Activated CD4-positive, alpha-beta T cell treated with anti-CD3 and anti-CD28 coated beads, Interleukin-2, amount 10 ng/mL, durations not matched to agents 24 days and 14 days (primary cell): Measurements from ENCODE around the gene OXSM. TPM values are rescaled to one million over a fixed set of nuclear protein-coding genes. Genes with fewer than 3 reads are reported as not detected.

ENCODE experiments used
- DNase-seq: peaks from one replicate; pipeline ENCODE4 v3.0.0; 2022
- H3K27ac Mint-ChIP-seq: one replicate; pipeline ENCODE4 v1.8.0; 2022; ENCODE audit warnings: mild to moderate bottlenecking, mixed read lengths
- H3K27me3 Mint-ChIP-seq: one replicate; pipeline ENCODE4 v1.8.0; 2022; ENCODE audit warnings: mixed read lengths
- H3K36me3 Mint-ChIP-seq: one replicate; pipeline ENCODE4 v1.8.0; 2022; ENCODE audit warnings: low read depth, mild to moderate bottlenecking, mixed read lengths
- H3K4me1 Mint-ChIP-seq: one replicate; pipeline ENCODE4 v1.8.0; 2021; ENCODE audit warnings: mixed read lengths
- H3K4me3 Mint-ChIP-seq: one replicate; pipeline ENCODE4 v1.8.0; 2022; ENCODE audit warnings: mild to moderate bottlenecking, moderate library complexity, mixed read lengths
- H3K9me3 Mint-ChIP-seq: one replicate; pipeline ENCODE4 v1.8.0; 2021; ENCODE audit warnings: mixed read lengths
- intact Hi-C: fragments of 100-400 bp; cut with micrococcal nuclease; formaldehyde crosslinking; loops from one replicate; pipeline ENCODE4 v1.15.1; 2023
- total RNA-seq: library from RNA; stranded (reverse); gene quantifications from 2 replicates; pipeline ENCODE4 v1.2.3, GENCODE V29; 2022

OXSM gene
- total RNA-seq, 1 donor from 2014 or later: 13.3 TPM

GRCh38 chr3:25820366-25820765 is 30.5 kb downstream of the OXSM start:
- no peaks in the 10 kb centered on the region for H3K36me3 Mint-ChIP-seq
- H3K9me3 Mint-ChIP-seq: peaks cover 12% of the 10 kb centered on the region
- peaks cover 3% of the 10 kb centered on the region for H3K27me3 Mint-ChIP-seq
- H3K4me3 Mint-ChIP-seq: no peak overlapping the region
- no peak for DNase-seq
- intact Hi-C loops: no loop called here
- no peak overlapping the region for H3K27ac Mint-ChIP-seq
- H3K4me1 Mint-ChIP-seq: peaks cover 8% of the 10 kb centered on the region

DNA sequence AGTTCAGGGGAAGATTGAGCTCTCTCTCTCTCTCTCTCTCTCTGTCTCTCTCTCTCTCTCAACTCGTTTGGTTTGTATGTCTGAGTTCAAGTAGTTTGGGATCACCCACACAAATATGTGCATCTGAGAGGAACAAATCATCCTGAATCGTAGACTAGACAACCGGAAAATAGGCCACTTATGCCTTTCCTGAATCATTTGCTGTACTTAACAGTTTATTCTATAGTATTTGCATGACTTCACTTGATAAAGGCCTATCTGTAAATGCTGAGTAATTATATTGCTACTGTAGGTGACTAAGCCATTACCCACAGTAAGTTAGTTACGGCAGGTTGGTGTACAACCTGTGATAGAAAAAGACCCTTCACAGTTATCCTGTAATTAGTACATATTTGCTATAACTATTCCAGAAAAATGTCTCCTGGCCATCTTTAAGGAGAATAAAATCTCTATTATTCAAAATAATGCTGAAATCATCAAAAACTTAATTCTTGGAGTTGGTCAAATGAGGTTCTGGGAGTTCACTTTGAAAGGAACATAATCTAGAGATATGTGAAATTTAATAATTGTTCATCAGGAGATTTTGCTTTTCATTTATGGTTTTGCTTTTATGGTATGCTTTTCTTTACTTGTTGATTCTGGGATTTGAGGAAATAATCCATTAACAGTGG is 31.1 kb downstream of the OXSM start:
- H3K9me3 Mint-ChIP-seq: peaks cover 14% of the 10 kb centered on the region
- H3K4me3 Mint-ChIP-seq: no peak overlapping the region
- H3K4me1 Mint-ChIP-seq: peaks cover 10% of the 10 kb centered on the region
- H3K36me3 Mint-ChIP-seq: no peaks in the 10 kb centered on the region
- DNase-seq: no peak
- H3K27ac Mint-ChIP-seq: no peak overlapping the region
- intact Hi-C loops: no loop called here
- H3K27me3 Mint-ChIP-seq: peaks cover 3% of the 10 kb centered on the region

DNA sequence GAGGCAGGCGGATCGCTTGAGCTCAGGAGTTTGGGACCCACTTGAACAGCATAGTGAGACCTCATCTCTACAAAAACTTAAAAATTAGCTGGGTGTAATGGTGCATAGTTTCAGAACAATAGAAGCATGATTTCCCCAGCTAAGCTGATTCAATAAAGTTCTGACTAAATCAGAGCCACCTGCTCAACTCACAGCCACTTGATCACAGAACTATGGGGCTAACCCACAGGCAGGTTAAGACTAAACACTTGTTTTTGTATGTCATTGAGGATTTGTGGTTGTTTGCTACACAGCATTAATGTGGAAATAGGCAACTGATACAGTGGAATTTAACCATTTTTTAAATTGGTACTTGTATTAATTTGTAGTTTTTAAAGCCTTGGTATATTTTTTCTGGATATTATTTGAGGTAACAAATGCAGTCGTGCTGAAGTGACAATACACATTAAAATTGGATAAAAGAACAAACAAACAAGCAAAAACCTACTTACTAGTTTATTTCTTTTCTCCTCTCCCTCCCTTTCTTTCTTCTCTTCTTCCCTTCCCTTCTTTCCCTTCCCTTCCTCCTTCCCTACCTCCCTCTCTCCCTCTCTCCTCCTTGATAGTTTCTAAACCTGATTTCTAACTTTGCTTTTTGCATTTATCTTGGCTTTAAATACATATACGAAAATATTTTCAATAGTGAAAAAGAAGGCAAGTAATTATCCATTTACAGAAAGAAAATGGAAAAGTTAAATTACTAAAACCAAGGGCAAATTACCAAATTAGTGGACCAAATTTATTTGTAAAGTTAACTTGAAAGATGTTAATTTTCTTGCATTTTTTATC is 32.1 kb downstream of the OXSM start:
- peaks cover 16% of the 10 kb centered on the region for H3K9me3 Mint-ChIP-seq
- no peak for DNase-seq
- intact Hi-C loops: no loop called here
- no peak overlapping the region for H3K4me3 Mint-ChIP-seq
- H3K4me1 Mint-ChIP-seq: peaks cover 12% of the 10 kb centered on the region
- H3K36me3 Mint-ChIP-seq: no peaks in the 10 kb centered on the region
- H3K27ac Mint-ChIP-seq: no peak overlapping the region
- H3K27me3 Mint-ChIP-seq: peaks cover 3% of the 10 kb centered on the region

DNA sequence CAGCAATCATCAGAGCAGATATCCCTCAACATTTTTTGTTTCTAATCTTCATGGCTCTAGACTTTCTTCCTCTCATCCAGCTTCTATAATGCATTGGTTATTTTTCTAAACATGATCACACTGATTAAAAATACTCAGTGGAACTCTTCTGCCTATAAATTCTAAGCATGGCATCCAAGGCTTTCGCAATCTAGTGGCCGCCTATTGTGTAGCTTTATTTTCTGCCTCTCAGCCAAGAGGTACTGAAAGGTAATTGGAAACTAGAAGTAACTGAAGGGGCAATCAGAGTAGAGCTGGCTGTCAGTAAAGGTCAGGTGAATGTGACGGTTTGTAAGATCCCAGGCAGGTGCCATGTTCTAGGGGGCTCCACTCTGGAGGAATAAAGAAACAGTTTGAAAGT is 33.4 kb downstream of the OXSM start:
- Mint-ChIP-seq H3K4me1 (peaks cover 9% of the 10 kb centered on the region), H3K4me3 (no peak overlapping the region), H3K27ac (no peak overlapping the region), H3K27me3 (peaks cover 3% of the 10 kb centered on the region), H3K36me3 (no peaks in the 10 kb centered on the region), H3K9me3 (peaks cover 16% of the 10 kb centered on the region)
- intact Hi-C loops: no loop called here
- DNase-seq: no peak

GRCh38 chr3:25826510-25826909 is 36.6 kb downstream of the OXSM start:
- no peaks in the 10 kb centered on the region for H3K36me3 Mint-ChIP-seq
- peaks cover 9% of the 10 kb centered on the region for H3K4me1 Mint-ChIP-seq
- H3K27me3 Mint-ChIP-seq: peaks cover 5% of the 10 kb centered on the region
- DNase-seq: no peak
- H3K27ac Mint-ChIP-seq: no peak overlapping the region
- intact Hi-C loops: no loop called here
- no peak overlapping the region for H3K4me3 Mint-ChIP-seq
- peaks cover 16% of the 10 kb centered on the region for H3K9me3 Mint-ChIP-seq

GRCh38 chr3:25830373-25831280 is 40.7 kb downstream of the OXSM start:
- intact Hi-C loops: no loop called here
- no peaks in the 10 kb centered on the region for H3K36me3 Mint-ChIP-seq
- peaks cover 9% of the 10 kb centered on the region for H3K4me1 Mint-ChIP-seq
- no peak overlapping the region for H3K4me3 Mint-ChIP-seq
- H3K27me3 Mint-ChIP-seq: peaks cover 8% of the 10 kb centered on the region
- no peak for DNase-seq
- H3K9me3 Mint-ChIP-seq: peaks cover 4% of the 10 kb centered on the region
- H3K27ac Mint-ChIP-seq: no peak overlapping the region

DNA sequence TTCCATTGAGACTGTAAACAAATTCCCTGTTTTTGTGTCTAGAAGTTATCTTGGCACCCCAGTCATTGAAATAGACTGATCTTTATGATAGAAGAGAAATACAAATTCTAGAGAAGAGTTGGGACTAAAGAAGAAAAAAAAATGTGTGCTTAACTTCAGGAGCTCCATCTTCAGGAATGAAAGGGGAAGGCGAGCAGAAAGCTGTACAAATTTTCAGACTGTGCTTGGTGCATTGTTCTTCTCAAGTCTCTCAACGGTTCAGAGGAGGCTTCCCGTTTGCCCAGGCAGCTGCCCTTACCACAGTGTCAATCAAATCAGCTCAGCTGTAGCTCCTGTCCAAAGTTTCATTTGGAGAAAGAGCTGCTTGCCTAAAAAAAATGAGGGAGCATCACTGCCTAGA is 41.7 kb downstream of the OXSM start:
- intact Hi-C loops: no loop called here
- Mint-ChIP-seq H3K4me1 (peaks cover 1% of the 10 kb centered on the region), H3K9me3 (no peaks in the 10 kb centered on the region), H3K27me3 (peaks cover 8% of the 10 kb centered on the region), H3K27ac (no peak overlapping the region), H3K4me3 (no peak overlapping the region), H3K36me3 (no peaks in the 10 kb centered on the region)
- DNase-seq: no peak

GRCh38 chr3:25834346-25834745 is 44.5 kb downstream of the OXSM start:
- intact Hi-C loops: no loop called here
- no peak for DNase-seq
- H3K36me3 Mint-ChIP-seq: no peaks in the 10 kb centered on the region
- H3K9me3 Mint-ChIP-seq: peaks cover 6% of the 10 kb centered on the region
- peaks cover 5% of the 10 kb centered on the region for H3K4me1 Mint-ChIP-seq
- no peak overlapping the region for H3K27ac Mint-ChIP-seq
- H3K4me3 Mint-ChIP-seq: no peak overlapping the region
- H3K27me3 Mint-ChIP-seq: peaks cover 8% of the 10 kb centered on the region

DNA sequence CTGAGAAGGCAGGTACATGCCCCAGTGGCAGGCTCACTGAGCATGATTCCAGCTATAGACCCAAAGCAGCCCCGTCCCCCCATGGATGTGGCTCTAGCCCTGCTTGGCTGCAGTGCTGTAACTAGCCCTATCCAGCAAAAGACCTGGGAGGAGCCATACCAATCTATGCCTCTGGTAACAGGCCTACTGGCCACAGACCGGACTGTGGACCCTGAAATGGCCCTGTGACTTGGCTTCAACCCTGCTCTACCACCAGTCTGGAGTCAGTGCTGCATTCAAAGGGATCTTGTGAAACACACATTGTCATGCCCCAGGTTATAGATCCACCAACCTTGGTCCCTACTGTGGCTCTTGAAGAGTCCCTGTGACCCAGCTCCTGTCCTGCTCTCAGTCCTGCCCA is 46.7 kb downstream of the OXSM start:
- intact Hi-C loops: no loop called here
- H3K9me3 Mint-ChIP-seq: peaks cover 6% of the 10 kb centered on the region
- H3K36me3 Mint-ChIP-seq: no peaks in the 10 kb centered on the region
- peaks cover 5% of the 10 kb centered on the region for H3K4me1 Mint-ChIP-seq
- no peak overlapping the region for H3K4me3 Mint-ChIP-seq
- peaks cover 13% of the 10 kb centered on the region for H3K27me3 Mint-ChIP-seq
- no peak for DNase-seq
- no peak overlapping the region for H3K27ac Mint-ChIP-seq

GRCh38 chr3:25837038-25837437 is 47.1 kb downstream of the OXSM start:
- no peaks in the 10 kb centered on the region for H3K36me3 Mint-ChIP-seq
- H3K4me1 Mint-ChIP-seq: peaks cover 5% of the 10 kb centered on the region
- no peak for DNase-seq
- peaks cover 14% of the 10 kb centered on the region for H3K27me3 Mint-ChIP-seq
- peaks cover 6% of the 10 kb centered on the region for H3K9me3 Mint-ChIP-seq
- intact Hi-C loops: no loop called here
- no peak overlapping the region for H3K27ac Mint-ChIP-seq
- no peak overlapping the region for H3K4me3 Mint-ChIP-seq

DNA sequence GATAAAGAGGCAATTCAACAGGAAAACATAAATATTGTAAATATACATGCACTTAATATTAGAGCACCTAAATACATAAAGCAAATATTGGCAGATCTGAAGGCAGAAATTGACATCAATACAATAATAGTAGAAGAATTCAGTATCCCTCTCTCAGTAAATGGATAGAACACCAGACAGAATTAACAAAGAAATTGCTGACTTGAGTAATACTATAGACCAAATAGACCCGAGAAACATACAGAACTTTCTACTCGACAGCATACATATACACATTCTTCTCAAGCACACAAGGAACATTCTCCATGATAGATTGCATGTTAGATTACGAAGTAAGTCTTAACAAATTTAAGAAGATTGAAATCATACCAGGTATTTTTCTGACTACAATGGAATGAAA is 50.2 kb downstream of the OXSM start:
- Mint-ChIP-seq H3K27me3 (peaks cover 14% of the 10 kb centered on the region), H3K36me3 (no peaks in the 10 kb centered on the region), H3K27ac (no peak overlapping the region), H3K4me3 (no peak overlapping the region), H3K9me3 (peaks cover 6% of the 10 kb centered on the region), H3K4me1 (peaks cover 5% of the 10 kb centered on the region)
- no peak for DNase-seq
- intact Hi-C loops: no loop called here

DNA sequence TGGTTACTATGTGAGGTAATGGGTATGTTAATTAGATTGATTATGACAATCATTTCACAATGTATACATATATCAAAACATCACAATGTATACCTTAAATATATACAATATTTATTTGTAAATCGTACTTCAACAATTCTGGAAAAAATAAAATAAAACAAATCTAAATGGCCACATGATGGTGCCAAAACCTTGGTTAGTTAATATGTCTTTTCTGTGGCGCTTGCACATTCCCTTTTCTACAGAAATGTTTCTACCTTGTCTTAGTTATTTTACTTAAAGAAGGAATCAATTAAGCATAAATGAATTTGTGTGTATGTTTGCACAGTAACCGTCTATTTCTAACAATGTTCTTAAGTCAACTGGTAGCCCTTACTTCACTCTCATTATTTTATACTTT is 53.4 kb downstream of the OXSM start:
- H3K4me1 Mint-ChIP-seq: no peaks in the 10 kb centered on the region
- peaks cover 12% of the 10 kb centered on the region for H3K27me3 Mint-ChIP-seq
- no peak overlapping the region for H3K27ac Mint-ChIP-seq
- intact Hi-C loops: no loop called here
- H3K4me3 Mint-ChIP-seq: no peak overlapping the region
- no peak for DNase-seq
- H3K36me3 Mint-ChIP-seq: no peaks in the 10 kb centered on the region
- peaks cover 3% of the 10 kb centered on the region for H3K9me3 Mint-ChIP-seq
